GM18511 (cell line): ENCODE data around the gene UTRN.

Experiments
- ATAC-seq: cut with Tn5 transposase; IDR thresholded peaks from one replicate; pipeline ENCODE4 v1.9.1; 2021; ENCODE audit warnings: mild to moderate bottlenecking, moderate library complexity; ENCODE audit not compliant: unreplicated experiment

Gene UTRN

GRCh38 chr6:144307880-144308279, 22.7 kb downstream of the UTRN start:
- ATAC-seq = no peak

GRCh38 chr6:144310765-144311164, 25.6 kb downstream of the UTRN start:
- ATAC-seq = peak; percentile 43

GRCh38 chr6:144311361-144311760, 26.2 kb downstream of the UTRN start:
- peak; percentile 40 for ATAC-seq

GRCh38 chr6:144314003-144314485, 28.9 kb downstream of the UTRN start:
- no peak for ATAC-seq

GRCh38 chr6:144314562-144314961, 29.4 kb downstream of the UTRN start:
- ATAC-seq = no peak

GRCh38 chr6:144315226-144315980, 30.3 kb downstream of the UTRN start:
- no peak for ATAC-seq

GRCh38 chr6:144315981-144316861, 31.1 kb downstream of the UTRN start:
- ATAC-seq = peak; percentile 72

GRCh38 chr6:144316862-144317195, 31.7 kb downstream of the UTRN start:
- ATAC-seq = peak; percentile 27

GRCh38 chr6:144317736-144318135, 32.6 kb downstream of the UTRN start:
- no peak for ATAC-seq

GRCh38 chr6:144319211-144319610, 34.1 kb downstream of the UTRN start:
- no peak for ATAC-seq

- ATAC-seq = no peak
Observed at GRCh38 chr6:144320741-144321140, 35.6 kb downstream of the UTRN start.

GRCh38 chr6:144321839-144322591, 36.9 kb downstream of the UTRN start:
- no peak for ATAC-seq

- ATAC-seq = no peak
Observed at GRCh38 chr6:144325232-144325631, 40.1 kb downstream of the UTRN start.

GRCh38 chr6:144326393-144326792, 41.3 kb downstream of the UTRN start:
- ATAC-seq = no peak

GRCh38 chr6:144327081-144327480, 41.9 kb downstream of the UTRN start:
- no peak for ATAC-seq

GRCh38 chr6:144330017-144330987, 45.2 kb downstream of the UTRN start:
- ATAC-seq = no peak

GRCh38 chr6:144331491-144331969, 46.4 kb downstream of the UTRN start:
- ATAC-seq = no peak

GRCh38 chr6:144332177-144332576, 47.0 kb downstream of the UTRN start:
- no peak for ATAC-seq

- peak; percentile 73 for ATAC-seq
Observed at GRCh38 chr6:144334150-144334708, 49.1 kb downstream of the UTRN start.
